A549 (cell line): Measurements from ENCODE around the gene ZBTB20.

Experiments
- CHD4 ChIP-seq: fragments of 200-600 bp; sonication (generic); IDR thresholded peaks from 2 replicates; pipeline ENCODE4 v1.6.1; 2016; ENCODE audit warnings: antibody characterized with exemption, mild to moderate bottlenecking, borderline replicate concordance
- CTCF ChIP-seq: fragments of >200 bp; sonication (Bioruptor Twin); formaldehyde crosslinking; IDR thresholded peaks from 3 replicates; pipeline ENCODE4 v1.5.1; 2016
- POLR2A ChIP-seq: IDR thresholded peaks from 2 replicates; pipeline ENCODE4 v1.6.1; 2012; ENCODE audit warnings: mild to moderate bottlenecking, low read length
- REST ChIP-seq: fragments of 200-600 bp; sonication (generic); IDR thresholded peaks from 2 replicates; pipeline ENCODE4 v1.6.1; 2016; ENCODE audit warnings: antibody characterized with exemption, mild to moderate bottlenecking, moderate library complexity
- RFX5 ChIP-seq: fragments of 450-650 bp; IDR thresholded peaks from 2 replicates; pipeline ENCODE4 v1.7.1; 2014; ENCODE audit warnings: antibody characterized with exemption, mild to moderate bottlenecking, moderate library complexity
- SREBF2 ChIP-seq: fragments of 450-650 bp; IDR thresholded peaks from 2 replicates; pipeline ENCODE4 v1.6.1; 2014; ENCODE audit warnings: mild to moderate bottlenecking, moderate library complexity
- ZC3H11A ChIP-seq: fragments of 450-650 bp; IDR thresholded peaks from 2 replicates; pipeline ENCODE4 v1.6.1; 2014; ENCODE audit warnings: antibody characterized with exemption, mild to moderate bottlenecking
- TF ChIP-seq, protein P1 (sequence below): fragments of 450-650 bp; IDR thresholded peaks from 2 replicates; pipeline ENCODE4 v1.6.1; 2014; ENCODE audit warnings: antibody characterized with exemption

- TF ChIP-seq REST = no peak
- no peak for TF ChIP-seq CTCF
- TF ChIP-seq RFX5 = no peak
- TF ChIP-seq, protein P1, sequence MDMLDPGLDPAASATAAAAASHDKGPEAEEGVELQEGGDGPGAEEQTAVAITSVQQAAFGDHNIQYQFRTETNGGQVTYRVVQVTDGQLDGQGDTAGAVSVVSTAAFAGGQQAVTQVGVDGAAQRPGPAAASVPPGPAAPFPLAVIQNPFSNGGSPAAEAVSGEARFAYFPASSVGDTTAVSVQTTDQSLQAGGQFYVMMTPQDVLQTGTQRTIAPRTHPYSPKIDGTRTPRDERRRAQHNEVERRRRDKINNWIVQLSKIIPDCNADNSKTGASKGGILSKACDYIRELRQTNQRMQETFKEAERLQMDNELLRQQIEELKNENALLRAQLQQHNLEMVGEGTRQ = no peak
- TF ChIP-seq POLR2A = no peak
- no peak for TF ChIP-seq SREBF2
- TF ChIP-seq CHD4 = no peak
- no peak for TF ChIP-seq ZC3H11A
These were observed 179.9 kb downstream of the ZBTB20 start for GRCh38 chr3:114967168-114967567.
